HG02610 (cell line): ENCODE results near the gene EPB41L4A.
"Not testable (repeated sequence)": the region's sequence is repeated elsewhere in the genome, so short reads cannot be mapped to it uniquely, and the experiment has no call there.

Experiments used
- ATAC-seq: cut with Tn5 transposase; IDR thresholded peaks from one replicate; pipeline ENCODE4 v1.9.1; 2021; ENCODE audit warnings: mild to moderate bottlenecking, moderate library complexity; ENCODE audit not compliant: unreplicated experiment

Gene EPB41L4A

GRCh38 chr5:112401924-112402323, 17.2 kb downstream of the EPB41L4A start:
- no peak for ATAC-seq

GRCh38 chr5:112397690-112398089, 21.4 kb downstream of the EPB41L4A start:
- no peak for ATAC-seq

- no peak for ATAC-seq
Measured at GRCh38 chr5:112396430-112396829, 22.6 kb downstream of the EPB41L4A start.

- ATAC-seq: not testable (repeated sequence)
Measured at GRCh38 chr5:112395299-112395698, 23.8 kb downstream of the EPB41L4A start.

- ATAC-seq: no peak
Measured at GRCh38 chr5:112390327-112390726, 28.8 kb downstream of the EPB41L4A start.

GRCh38 chr5:112388739-112389138, 30.3 kb downstream of the EPB41L4A start:
- ATAC-seq: no peak

- no peak for ATAC-seq
Measured at GRCh38 chr5:112388074-112388473, 31.0 kb downstream of the EPB41L4A start.

- ATAC-seq: no peak
Measured at GRCh38 chr5:112386766-112387165, 32.3 kb downstream of the EPB41L4A start.

- ATAC-seq: no peak
Measured at GRCh38 chr5:112385969-112386368, 33.1 kb downstream of the EPB41L4A start.

- ATAC-seq: no peak
Measured at GRCh38 chr5:112385566-112385965, 33.5 kb downstream of the EPB41L4A start.

- ATAC-seq: no peak
Measured at GRCh38 chr5:112384523-112384922, 34.6 kb downstream of the EPB41L4A start.

GRCh38 chr5:112382886-112383285, 36.2 kb downstream of the EPB41L4A start:
- no peak for ATAC-seq

- no peak for ATAC-seq
Measured at GRCh38 chr5:112381521-112381920, 37.6 kb downstream of the EPB41L4A start.

GRCh38 chr5:112379542-112380325, 39.3 kb downstream of the EPB41L4A start:
- no peak for ATAC-seq

GRCh38 chr5:112374818-112375217, 44.3 kb downstream of the EPB41L4A start:
- no peak for ATAC-seq

- ATAC-seq: no peak
Measured at GRCh38 chr5:112374356-112374755, 44.7 kb downstream of the EPB41L4A start.

- no peak for ATAC-seq
Measured at GRCh38 chr5:112373885-112374284, 45.2 kb downstream of the EPB41L4A start.

GRCh38 chr5:112372543-112372942, 46.5 kb downstream of the EPB41L4A start:
- no peak for ATAC-seq

- ATAC-seq: no peak
Measured at GRCh38 chr5:112371067-112371466, 48.0 kb downstream of the EPB41L4A start.

GRCh38 chr5:112367400-112367799, 51.7 kb downstream of the EPB41L4A start:
- ATAC-seq: no peak

- no peak for ATAC-seq
Measured at GRCh38 chr5:112366987-112367386, 52.1 kb downstream of the EPB41L4A start.

- not testable (repeated sequence) for ATAC-seq
Measured at GRCh38 chr5:112360740-112361139, 58.3 kb downstream of the EPB41L4A start.
